ENCODE data around the gene ZNF438.

ZNF438 gene

GRCh38 chr10:30882281-30882680, 149.4 kb downstream of the ZNF438 start:
- TF ChIP-seq TCF4 (CRISPR knock-in tag; IDR thresholded peaks at IDR 0.05; ENCODE audit: borderline replicate concordance) (no peak), ZNF70 (CRISPR knock-in tag; IDR thresholded peaks at IDR 0.05) (no peak), ZFP30 (CRISPR knock-in tag; IDR thresholded peaks at IDR 0.05) (no peak), PPARA (CRISPR knock-in tag; IDR thresholded peaks at IDR 0.05; ENCODE audit: borderline replicate concordance) (no peak), ZNF8 (CRISPR knock-in tag; IDR thresholded peaks at IDR 0.05) (no peak), RARB (CRISPR knock-in tag; IDR thresholded peaks at IDR 0.05) (no peak)
- TF ChIP-seq, protein P1, sequence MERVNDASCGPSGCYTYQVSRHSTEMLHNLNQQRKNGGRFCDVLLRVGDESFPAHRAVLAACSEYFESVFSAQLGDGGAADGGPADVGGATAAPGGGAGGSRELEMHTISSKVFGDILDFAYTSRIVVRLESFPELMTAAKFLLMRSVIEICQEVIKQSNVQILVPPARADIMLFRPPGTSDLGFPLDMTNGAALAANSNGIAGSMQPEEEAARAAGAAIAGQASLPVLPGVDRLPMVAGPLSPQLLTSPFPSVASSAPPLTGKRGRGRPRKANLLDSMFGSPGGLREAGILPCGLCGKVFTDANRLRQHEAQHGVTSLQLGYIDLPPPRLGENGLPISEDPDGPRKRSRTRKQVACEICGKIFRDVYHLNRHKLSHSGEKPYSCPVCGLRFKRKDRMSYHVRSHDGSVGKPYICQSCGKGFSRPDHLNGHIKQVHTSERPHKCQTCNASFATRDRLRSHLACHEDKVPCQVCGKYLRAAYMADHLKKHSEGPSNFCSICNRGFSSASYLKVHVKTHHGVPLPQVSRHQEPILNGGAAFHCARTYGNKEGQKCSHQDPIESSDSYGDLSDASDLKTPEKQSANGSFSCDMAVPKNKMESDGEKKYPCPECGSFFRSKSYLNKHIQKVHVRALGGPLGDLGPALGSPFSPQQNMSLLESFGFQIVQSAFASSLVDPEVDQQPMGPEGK (CRISPR knock-in tag; IDR thresholded peaks at IDR 0.05; ENCODE audit: borderline replicate concordance): no peak
- ATAC-seq: no peak

GRCh38 chr10:30878920-30879319, 152.7 kb downstream of the ZNF438 start:
- no peak for ATAC-seq
- TF ChIP-seq ZC3H10 (CRISPR knock-in tag; IDR thresholded peaks at IDR 0.05): no peak
- TF ChIP-seq SNAI2 (CRISPR knock-in tag; IDR thresholded peaks at IDR 0.05): no peak
- TF ChIP-seq ZNF565 (CRISPR knock-in tag; conservative IDR thresholded peaks at IDR 0.05; ENCODE audit: low read depth): no peak

DNA sequence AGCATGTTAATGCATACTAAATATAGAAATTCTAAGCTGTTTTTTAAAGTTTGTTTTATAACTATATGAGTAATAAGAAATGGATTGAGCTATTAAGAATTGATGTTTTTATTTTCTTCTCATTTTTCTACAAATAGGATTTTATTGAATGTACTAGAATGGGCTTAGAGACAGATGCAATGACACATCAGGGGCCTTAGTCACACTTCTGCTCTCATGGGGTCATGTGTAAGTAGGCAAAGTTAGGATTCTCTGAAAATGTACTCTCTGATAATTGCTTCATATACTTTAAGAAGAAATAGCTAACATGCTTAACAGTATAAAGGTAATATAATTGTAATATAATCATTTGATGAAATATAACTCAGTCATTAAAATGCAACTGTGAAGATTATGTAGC, 154.6 kb downstream of the ZNF438 start:
- ATAC-seq: no peak
- TF ChIP-seq CSRNP3 (CRISPR knock-in tag; IDR thresholded peaks at IDR 0.05) (no peak), ZNF70 (CRISPR knock-in tag; IDR thresholded peaks at IDR 0.05) (no peak), CREB5 (CRISPR knock-in tag; IDR thresholded peaks at IDR 0.05; ENCODE audit: low read depth) (no peak), SNAI2 (CRISPR knock-in tag; IDR thresholded peaks at IDR 0.05) (no peak), OSR1 (CRISPR knock-in tag; IDR thresholded peaks at IDR 0.05) (no peak), ISL1 (CRISPR knock-in tag; IDR thresholded peaks at IDR 0.05) (no peak), BACH2 (CRISPR knock-in tag; IDR thresholded peaks at IDR 0.05; ENCODE audit: borderline replicate concordance) (no peak), ESRRG (CRISPR knock-in tag; IDR thresholded peaks at IDR 0.05) (no peak), ZNF565 (CRISPR knock-in tag; conservative IDR thresholded peaks at IDR 0.05; ENCODE audit: low read depth) (no peak), GLIS3 (CRISPR knock-in tag; IDR thresholded peaks at IDR 0.05) (no peak), CSDC2 (CRISPR knock-in tag; IDR thresholded peaks at IDR 0.05) (no peak), TCF4 (CRISPR knock-in tag; IDR thresholded peaks at IDR 0.05; ENCODE audit: borderline replicate concordance) (no peak), PPARA (CRISPR knock-in tag; IDR thresholded peaks at IDR 0.05; ENCODE audit: borderline replicate concordance) (no peak), ZC3H10 (CRISPR knock-in tag; IDR thresholded peaks at IDR 0.05) (no peak), ZFP30 (CRISPR knock-in tag; IDR thresholded peaks at IDR 0.05) (no peak)
- TF ChIP-seq, protein P1 (CRISPR knock-in tag; IDR thresholded peaks at IDR 0.05; ENCODE audit: borderline replicate concordance): no peak
- TF ChIP-seq, protein P2, sequence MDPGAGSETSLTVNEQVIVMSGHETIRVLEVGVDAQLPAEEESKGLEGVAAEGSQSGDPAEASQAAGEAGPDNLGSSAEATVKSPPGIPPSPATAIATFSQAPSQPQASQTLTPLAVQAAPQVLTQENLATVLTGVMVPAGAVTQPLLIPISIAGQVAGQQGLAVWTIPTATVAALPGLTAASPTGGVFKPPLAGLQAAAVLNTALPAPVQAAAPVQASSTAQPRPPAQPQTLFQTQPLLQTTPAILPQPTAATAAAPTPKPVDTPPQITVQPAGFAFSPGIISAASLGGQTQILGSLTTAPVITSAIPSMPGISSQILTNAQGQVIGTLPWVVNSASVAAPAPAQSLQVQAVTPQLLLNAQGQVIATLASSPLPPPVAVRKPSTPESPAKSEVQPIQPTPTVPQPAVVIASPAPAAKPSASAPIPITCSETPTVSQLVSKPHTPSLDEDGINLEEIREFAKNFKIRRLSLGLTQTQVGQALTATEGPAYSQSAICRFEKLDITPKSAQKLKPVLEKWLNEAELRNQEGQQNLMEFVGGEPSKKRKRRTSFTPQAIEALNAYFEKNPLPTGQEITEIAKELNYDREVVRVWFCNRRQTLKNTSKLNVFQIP (CRISPR knock-in tag; IDR thresholded peaks at IDR 0.05; ENCODE audit: borderline replicate concordance, low read depth): no peak

DNA sequence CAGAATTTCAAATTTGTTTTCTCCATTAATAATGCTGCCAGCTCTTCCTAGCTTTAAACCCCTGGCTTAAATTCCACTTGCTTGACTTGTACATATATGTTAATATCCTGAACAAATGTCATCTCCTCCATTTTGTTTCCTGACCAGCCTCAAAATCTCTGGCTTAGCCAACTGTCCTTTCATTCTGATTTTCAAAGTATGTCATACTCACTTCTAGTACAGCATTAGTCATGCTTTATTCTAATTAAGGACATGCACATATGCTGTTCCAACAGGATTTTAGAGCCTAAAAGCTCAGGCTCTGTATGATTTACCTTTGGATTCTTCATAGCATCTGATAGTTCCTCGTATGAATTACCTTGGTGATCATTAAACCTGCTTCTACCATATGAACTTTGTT, 158.3 kb downstream of the ZNF438 start:
- no peak for ATAC-seq
- TF ChIP-seq CREB5 (CRISPR knock-in tag; IDR thresholded peaks at IDR 0.05; ENCODE audit: low read depth) (no peak), TCF4 (CRISPR knock-in tag; IDR thresholded peaks at IDR 0.05; ENCODE audit: borderline replicate concordance) (no peak), ISL1 (CRISPR knock-in tag; IDR thresholded peaks at IDR 0.05) (no peak), RARB (CRISPR knock-in tag; IDR thresholded peaks at IDR 0.05) (no peak), ZNF8 (CRISPR knock-in tag; IDR thresholded peaks at IDR 0.05) (no peak), BACH2 (CRISPR knock-in tag; IDR thresholded peaks at IDR 0.05; ENCODE audit: borderline replicate concordance) (no peak), CSDC2 (CRISPR knock-in tag; IDR thresholded peaks at IDR 0.05) (no peak), ZNF565 (CRISPR knock-in tag; conservative IDR thresholded peaks at IDR 0.05; ENCODE audit: low read depth) (no peak)
- TF ChIP-seq, protein P2 (CRISPR knock-in tag; IDR thresholded peaks at IDR 0.05; ENCODE audit: borderline replicate concordance, low read depth): no peak
- TF ChIP-seq, protein P3, sequence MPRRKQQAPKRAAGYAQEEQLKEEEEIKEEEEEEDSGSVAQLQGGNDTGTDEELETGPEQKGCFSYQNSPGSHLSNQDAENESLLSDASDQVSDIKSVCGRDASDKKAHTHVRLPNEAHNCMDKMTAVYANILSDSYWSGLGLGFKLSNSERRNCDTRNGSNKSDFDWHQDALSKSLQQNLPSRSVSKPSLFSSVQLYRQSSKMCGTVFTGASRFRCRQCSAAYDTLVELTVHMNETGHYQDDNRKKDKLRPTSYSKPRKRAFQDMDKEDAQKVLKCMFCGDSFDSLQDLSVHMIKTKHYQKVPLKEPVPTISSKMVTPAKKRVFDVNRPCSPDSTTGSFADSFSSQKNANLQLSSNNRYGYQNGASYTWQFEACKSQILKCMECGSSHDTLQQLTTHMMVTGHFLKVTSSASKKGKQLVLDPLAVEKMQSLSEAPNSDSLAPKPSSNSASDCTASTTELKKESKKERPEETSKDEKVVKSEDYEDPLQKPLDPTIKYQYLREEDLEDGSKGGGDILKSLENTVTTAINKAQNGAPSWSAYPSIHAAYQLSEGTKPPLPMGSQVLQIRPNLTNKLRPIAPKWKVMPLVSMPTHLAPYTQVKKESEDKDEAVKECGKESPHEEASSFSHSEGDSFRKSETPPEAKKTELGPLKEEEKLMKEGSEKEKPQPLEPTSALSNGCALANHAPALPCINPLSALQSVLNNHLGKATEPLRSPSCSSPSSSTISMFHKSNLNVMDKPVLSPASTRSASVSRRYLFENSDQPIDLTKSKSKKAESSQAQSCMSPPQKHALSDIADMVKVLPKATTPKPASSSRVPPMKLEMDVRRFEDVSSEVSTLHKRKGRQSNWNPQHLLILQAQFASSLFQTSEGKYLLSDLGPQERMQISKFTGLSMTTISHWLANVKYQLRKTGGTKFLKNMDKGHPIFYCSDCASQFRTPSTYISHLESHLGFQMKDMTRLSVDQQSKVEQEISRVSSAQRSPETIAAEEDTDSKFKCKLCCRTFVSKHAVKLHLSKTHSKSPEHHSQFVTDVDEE (CRISPR knock-in tag; IDR thresholded peaks at IDR 0.05): no peak

Data from SK-N-SH treated with all-trans-retinoic acid at 6 μM for 48 hours (cell line).